GM19193 (cell line): ENCODE measurements around the gene NKG7.

Experiments used
- POLR2A ChIP-seq: IDR thresholded peaks from 4 replicates; pipeline ENCODE4 v1.6.1; 2011; ENCODE audit not compliant: insufficient read depth, insufficient read length; ENCODE audit errors: extremely low read depth

The NKG7 gene

DNA sequence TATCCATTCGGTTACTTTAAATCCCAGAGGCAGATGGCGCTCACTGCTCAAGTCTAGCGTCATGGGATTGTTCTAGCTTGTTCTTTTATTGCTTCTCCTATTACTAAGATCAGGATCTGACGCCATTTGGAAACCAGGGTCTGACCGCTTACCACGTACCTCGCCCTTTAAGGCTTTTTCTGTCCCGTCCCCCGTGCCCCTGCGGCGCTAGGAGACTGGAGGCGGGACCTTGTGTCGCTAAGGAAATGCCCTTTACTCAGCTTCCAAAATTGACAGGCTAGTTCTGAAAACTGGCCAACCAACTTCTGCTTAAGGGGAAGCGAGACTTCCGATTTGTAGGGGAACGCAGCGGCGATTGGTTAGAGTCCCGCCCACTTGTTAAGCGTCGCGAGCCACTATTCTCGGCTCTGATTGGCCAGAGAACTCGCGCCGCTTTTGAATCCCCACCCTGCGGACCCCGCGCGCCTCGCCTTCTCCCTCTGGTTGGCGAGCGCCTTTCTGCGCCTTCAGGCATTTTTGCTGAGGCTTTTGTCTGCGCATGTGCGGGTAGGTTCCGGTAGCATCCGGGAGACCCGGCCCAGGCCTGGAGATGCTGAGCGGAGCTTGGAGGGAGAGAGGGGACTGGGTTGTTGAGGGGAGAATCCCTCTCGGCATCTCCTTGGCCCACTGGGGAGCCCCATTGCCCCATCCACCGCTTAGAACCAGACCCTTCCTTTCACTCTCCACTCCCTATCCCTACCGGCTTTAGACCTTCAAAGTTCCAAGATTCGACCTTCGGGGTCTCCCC is 21.8 kb upstream of the NKG7 start:
- TF ChIP-seq POLR2A, result peak; percentile 86

DNA sequence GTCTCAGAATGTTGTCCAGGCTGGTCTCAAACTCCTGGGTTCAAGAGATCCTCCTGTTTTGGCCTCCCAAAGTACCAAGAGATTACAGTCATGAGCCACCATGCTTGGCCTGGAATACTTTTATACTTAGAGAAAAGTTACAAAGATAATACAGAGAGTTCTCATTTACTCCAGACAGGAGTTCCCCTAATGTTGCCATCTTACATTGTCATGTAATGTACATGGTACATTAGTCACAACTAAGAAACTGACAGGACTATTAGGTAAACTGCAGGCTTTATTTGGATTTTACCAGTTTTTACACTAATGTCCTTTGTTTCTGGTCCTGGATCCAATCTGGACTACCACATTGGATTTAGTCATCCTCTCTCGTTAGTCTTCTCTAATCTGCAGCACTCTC is 20.2 kb upstream of the NKG7 start:
- no peak for TF ChIP-seq POLR2A

DNA sequence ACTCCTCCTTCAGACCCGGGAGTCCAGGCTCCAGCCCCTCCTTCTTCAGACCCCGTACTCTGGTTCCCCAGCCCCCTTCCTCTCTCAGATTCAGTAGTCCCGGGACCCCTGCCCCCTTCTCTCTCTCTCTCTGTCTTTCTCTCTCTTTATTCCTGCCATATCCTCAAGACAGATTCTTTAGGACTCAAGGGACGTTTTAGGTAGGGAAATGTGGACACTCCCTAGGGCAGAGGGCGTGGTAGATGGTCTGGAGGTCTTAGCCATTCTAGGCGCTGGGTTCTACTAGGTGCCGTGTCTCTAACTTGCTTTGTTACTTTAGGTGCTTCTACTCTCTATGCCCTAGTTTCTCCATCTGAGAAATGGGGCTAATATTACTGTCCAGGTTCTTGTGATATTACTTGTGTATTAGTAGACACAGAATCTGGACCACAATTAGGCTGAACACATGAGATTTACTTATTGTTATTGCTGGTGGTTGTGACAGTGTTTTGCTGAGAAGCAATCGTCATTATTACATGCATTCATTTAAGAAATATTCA is 18.7 kb upstream of the NKG7 start:
- no peak for TF ChIP-seq POLR2A

DNA sequence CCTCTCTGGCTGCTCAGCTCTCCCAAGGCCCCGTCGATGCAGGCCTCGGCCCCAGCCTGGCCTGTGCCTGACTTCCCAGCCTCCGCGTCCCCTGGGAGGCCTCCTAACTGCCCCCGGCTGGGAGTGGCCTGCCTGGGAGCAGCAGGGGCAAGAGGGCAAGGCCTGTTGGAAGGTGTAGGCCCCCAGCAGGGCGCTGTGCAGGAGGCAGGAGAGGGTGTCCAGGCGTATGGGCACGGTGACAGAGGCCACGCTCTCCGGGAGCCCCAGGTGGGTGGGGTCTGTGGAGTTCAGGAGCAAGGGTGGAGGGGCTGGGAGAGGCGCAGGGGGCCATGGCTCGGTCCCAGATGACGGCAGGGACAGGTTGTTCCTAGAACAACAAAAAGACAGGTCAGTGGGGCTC is 16.7 kb upstream of the NKG7 start:
- no peak for TF ChIP-seq POLR2A

DNA sequence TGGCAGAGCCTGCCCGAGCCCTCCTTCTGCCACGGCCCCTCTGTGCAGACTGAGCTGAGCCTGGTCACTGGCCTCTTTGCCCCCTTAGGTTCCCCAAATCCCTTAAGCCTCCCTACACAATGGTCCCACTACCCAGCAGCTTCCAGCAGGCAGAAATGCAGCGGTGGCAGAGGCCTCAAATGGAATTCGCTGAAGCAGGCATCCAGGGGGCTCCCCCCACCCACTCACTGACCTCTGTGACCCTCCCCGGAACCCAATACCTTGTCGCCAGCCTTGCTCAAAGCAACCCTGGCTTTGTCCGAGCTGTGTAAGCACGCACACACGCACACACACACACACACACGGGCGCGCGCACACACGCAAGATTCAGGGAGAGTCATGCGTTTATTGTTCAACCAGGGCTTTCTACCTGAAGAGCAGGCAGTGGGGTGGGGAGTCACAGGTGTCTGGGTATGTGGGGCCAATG is 15.5 kb upstream of the NKG7 start, which contains the start of gene LIM2:
Gene LIM2 (minus strand): TSS at position 51 of the 466 bp plus-strand sequence. CDS start 531 bp downstream, outside the sequence.
- no peak for TF ChIP-seq POLR2A

DNA sequence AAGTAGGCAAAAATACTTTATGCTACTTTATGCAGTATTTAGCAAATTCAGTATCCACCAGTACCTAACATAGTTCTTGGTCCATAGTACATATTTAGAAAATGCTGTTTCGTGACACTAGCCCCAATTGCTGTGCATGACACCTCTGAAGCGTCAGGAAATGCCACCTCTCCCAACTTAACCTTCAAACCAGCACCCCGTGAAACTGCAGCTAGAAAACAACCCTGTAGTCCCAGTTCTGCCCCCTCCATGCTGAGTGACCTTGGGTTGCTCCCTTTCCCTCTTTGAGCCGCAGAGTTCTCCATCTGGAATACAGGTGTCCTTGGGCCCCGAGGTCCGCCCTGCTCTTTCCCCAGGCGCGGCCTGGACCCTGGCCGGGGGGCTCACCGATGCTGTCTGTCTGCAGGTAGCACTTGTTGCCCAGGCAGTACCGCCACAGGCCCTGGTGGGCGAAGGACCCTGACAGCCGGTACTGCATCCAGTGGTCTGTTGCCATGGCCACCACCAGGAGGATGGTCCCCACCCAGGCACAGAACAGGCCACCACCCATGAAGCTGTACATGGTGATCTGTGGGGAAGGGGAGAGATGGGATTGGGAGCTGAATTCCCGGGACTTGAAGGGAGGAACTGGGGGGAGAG is 14.5 kb upstream of the NKG7 start:
- TF ChIP-seq POLR2A, result no peak

DNA sequence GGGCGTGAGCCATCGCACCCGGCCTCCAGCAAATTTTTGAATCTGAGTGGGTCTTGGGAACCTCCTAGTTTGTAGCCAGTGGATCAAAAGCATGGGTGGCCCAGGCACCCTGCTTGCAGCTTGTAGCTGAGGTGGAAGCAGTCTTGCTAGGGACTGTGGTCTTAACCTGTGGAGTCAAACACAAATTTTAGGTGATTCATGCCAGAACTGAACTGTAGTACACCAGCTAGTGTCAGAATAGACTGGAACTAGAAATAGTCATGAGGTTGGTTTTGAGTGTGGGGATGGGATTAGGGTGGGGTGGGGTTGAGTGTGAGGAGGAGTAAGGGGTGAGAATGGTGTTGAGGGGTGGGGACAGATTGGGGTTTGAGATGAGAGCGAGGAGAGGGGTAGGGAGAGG is 9.6 kb upstream of the NKG7 start:
- TF ChIP-seq POLR2A, result no peak

DNA sequence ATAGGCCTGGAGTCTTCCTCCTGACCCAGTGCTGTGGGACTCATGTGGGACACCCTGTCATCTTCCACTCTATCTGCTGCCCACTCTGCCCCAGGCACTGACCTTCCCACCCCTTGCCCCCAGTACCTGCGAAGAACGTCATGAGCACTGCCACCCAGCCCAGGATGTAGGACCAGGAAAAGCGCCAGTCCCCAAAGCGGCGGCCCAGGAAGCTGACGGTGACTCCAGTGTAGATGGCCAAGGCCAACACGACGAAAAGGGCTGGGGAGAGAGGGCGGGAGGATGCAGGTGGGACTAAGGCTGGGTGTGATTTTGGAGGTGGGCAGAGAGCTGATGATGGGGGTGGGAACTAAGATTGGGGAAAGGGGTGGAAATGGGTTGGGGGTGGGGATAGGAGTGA is 7.9 kb upstream of the NKG7 start:
- no peak for TF ChIP-seq POLR2A

DNA sequence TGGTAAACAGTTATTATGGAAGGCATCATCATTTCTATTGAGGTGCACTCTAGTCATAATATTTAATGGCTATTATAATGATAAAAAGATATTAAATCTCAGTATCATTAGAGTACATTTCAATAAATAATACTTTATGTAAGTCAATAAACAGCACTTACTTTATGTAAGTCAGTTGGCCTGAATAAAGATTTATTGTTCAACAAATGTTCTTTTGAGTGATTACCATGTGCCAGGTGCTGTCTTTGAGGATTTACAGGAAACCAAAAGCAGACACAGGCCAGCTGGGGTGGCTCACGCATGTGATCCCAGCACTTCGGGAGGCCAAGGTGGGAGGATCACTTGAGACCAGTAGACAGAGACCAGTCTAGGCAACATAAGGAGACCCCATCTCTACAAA is 5.0 kb upstream of the NKG7 start:
- TF ChIP-seq POLR2A, result no peak

DNA sequence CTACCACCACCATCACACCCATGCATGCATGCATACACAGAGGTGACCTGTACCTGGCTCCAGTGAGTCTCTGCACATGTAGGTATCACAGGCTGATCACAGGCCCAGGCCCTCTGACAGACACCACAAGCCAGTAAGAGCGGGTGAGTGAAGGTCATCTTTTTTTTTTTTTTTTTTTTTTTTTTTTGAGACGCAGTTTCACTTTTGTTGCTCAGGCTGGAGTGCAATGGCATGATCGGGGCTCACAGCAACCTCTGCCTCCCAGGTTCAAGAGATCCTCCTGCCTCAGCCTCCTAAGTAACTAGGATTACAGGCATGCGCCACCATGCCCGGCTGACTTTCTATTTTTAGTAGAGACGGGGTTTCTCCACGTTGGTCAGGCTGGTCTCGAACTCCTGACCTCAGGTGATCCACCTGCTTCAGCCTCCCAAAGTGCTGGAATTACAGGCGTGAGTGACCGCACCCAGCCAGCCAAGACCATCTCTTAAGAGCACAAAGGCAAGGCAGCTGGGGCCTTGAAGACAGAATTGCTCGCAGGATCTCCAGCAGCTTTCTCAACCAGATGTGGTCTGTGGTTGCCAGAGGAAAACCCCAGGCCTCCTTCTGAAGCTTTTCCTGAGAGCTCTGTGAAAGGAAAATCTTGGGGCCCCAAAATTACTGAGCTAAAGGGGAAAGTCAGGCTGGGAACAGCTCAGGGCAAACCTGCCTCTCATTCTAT is 3.2 kb upstream of the NKG7 start:
- no peak for TF ChIP-seq POLR2A

DNA sequence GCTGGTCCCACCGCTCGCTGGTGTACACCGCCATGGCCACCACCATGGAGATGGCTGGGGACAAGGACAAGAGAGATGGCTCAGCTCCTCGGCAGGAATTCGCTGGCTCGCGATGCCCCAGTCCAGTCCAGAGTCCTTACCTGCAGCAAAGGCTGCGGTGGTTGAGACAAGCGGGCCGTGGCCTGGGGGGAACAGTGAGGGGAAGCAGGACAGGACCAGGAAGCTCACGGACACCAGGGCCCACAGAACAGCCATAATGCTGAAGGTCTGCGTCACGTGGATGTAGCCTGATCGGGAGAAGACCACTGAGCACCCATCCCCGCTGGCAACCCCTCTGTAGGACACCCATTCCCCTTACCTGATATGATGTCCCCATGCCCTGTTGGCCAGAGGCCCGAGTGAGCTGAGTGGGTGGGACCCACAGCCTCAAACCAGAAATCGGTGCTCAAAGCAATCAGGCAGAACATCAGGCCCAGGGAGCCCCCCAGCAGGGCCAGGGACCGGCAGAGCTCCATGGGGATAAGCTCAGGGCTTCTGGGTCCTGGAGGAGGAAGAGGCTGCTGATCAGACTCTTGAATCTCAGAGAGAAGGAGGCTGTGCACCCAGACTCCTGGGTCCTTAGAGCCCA is 319 bp downstream of the NKG7 start:
- TF ChIP-seq POLR2A, result no peak

DNA sequence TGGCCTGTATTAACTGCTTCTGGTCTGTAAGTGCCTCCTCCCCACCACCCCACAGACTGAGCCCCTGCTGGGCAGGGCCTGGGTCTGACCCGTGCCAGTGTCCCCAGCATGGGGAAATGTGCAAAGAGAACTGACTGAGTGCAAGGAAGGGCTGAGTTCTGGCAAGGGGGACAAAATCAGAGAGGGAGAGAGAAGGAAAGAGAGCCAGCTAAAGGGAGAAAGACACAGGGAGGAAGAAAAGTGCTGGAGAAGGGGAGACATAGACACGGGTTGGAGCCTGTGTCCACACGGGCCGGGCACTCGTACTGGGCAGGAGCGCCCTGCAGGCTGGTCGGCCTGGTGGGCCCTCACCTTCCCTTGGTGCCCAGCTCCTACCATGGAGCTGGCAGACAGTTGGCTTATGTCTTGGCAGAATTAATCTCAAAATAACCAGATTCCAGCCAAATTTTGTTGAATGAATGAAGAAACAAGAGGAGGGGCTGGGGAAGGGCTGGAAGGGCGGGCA is 1.2 kb downstream of the NKG7 start:
- no peak for TF ChIP-seq POLR2A

DNA sequence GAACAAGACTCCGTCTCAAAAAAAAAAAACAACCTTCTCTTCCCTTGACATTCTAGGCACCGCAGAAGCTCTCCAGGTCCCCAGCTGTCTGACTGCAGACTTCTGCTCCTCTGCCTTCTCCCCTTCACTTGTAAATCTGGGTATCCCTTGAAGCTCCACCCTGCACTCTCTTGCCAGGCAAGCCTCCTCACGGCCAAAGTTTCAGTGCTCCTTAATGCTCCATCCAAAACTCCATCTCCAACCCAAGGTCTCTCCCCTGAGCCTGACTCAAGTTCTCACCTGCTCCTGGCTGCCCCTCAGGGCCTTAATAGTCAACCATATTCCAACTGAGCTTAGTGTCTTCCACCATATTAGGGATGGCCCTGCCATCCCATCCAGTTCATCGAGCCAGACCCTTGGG is 2.2 kb downstream of the NKG7 start:
- TF ChIP-seq POLR2A, result no peak

DNA sequence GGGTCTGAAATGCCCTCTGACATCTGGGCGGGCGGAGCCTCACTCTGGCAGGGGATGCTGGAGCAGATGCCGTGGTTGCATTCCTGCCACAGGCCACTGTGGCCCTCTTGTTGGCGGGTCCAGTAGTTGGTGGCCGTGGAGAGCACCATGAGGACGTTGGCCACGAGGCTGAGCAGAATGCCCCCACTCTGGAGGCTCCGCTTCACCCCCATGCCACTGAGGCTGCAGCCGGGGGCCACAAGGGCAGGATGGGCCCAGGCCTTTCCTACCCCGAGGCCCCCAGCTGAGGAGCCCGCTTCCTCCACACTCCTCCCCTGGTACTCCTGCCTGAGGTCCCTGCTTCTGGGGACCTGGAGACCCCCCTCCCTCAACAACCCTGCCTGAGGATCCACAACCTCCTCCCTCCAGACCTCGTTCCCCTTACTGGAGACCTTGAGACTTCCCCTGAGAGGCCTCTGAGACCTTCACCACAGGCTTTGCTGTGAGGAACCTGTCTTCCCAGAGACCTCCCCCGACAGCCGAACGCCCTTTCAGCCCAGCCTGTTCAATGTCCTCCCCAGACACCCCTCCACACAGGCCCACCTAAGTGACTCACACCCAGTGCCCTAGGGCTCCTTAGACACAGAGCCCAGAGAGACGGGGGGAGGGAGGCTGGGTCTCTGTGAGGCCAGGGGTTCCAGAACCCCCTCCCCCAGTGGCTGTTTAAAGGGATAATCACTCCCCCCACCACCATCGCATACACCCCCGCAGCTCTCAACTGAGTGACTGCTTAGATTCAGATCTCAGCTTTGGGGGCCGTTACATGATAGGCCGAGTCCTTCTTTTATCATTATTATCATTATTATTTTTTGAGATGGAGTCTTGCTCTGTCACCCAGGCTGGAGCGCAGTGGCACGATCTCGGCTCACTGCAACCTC is 3.8 kb downstream of the NKG7 start, which contains the start of gene CLDND2:
Gene CLDND2 (minus strand): TSS at position 638 of the 917 bp plus-strand sequence. CDS start 426 bp downstream, at position 212.
- no peak for TF ChIP-seq POLR2A
